Measurements from ENCODE around the gene WFIKKN1.
A peak's percentile ranks its signal among the peaks of the same experiment; 100 is the strongest.

Gene WFIKKN1

GRCh38 chr16:676913-677312 lies 46.1 kb downstream of the WFIKKN1 start (continued):
- TF ChIP-seq ZNF521 (tag by site-specific recombination; IDR thresholded peaks at IDR 0.05) (no peak), KLF1 (tag by site-specific recombination; IDR thresholded peaks at IDR 0.05) (peak; percentile 46; the same call in 1 of the 2 replicates), ZEB2 (tag by site-specific recombination; IDR thresholded peaks at IDR 0.05) (no peak), BCL11B (tag by site-specific recombination; IDR thresholded peaks at IDR 0.05; ENCODE audit: low read depth) (no peak), ZBTB49 (tag by site-specific recombination; IDR thresholded peaks at IDR 0.05; ENCODE audit: low read depth) (no peak), ZFP37 (tag by site-specific recombination; IDR thresholded peaks at IDR 0.05) (no peak), ZNF324 (tag by site-specific recombination; IDR thresholded peaks at IDR 0.05) (no peak), ZNF692 (tag by site-specific recombination; IDR thresholded peaks at IDR 0.05) (peak; percentile 51; the same call in 1 of the 2 replicates), SCRT1 (tag by site-specific recombination; IDR thresholded peaks at IDR 0.05; ENCODE audit: borderline replicate concordance) (peak; percentile 78), PATZ1 (tag by site-specific recombination; IDR thresholded peaks at IDR 0.05) (0 out of 2 replicates have a peak, but pooled peaks have one; percentile 31), ZNF140 (tag by site-specific recombination; IDR thresholded peaks at IDR 0.05) (no peak), ZNF529 (tag by site-specific recombination; IDR thresholded peaks at IDR 0.05; ENCODE audit: insufficient replicate concordance) (no peak), MZF1 (tag by site-specific recombination; IDR thresholded peaks at IDR 0.05; ENCODE audit: borderline replicate concordance) (no peak), KLF16 (tag by site-specific recombination; IDR thresholded peaks at IDR 0.05) (no peak), ZNF211 (tag by site-specific recombination; IDR thresholded peaks at IDR 0.05; ENCODE audit: low read depth) (no peak), ZFP41 (tag by site-specific recombination; IDR thresholded peaks at IDR 0.05; ENCODE audit: borderline replicate concordance) (no peak), EGR2 (tag by site-specific recombination; IDR thresholded peaks at IDR 0.05; ENCODE audit: low read depth) (no peak), ZNF654 (tag by site-specific recombination; IDR thresholded peaks at IDR 0.05; ENCODE audit: low read depth) (no peak), ZIC2 (tag by site-specific recombination; IDR thresholded peaks at IDR 0.05) (no peak), ZNF558 (tag by site-specific recombination; IDR thresholded peaks at IDR 0.05) (no peak), IKZF3 (tag by site-specific recombination; IDR thresholded peaks at IDR 0.05) (no peak), ZSCAN23 (tag by site-specific recombination; IDR thresholded peaks at IDR 0.05) (no peak), ZNF580 (tag by site-specific recombination; IDR thresholded peaks at IDR 0.05) (no peak), ZBTB26 (tag by site-specific recombination; optimal IDR thresholded peaks at IDR 0.05) (no peak), ZNF768 (tag by site-specific recombination; IDR thresholded peaks at IDR 0.05) (no peak), ZNF274 (IDR thresholded peaks at IDR 0.05; ENCODE audit: low read length) (no peak), ZNF274 (tag by site-specific recombination; IDR thresholded peaks at IDR 0.05; ENCODE audit: borderline replicate concordance) (no peak), ZBTB8A (tag by site-specific recombination; IDR thresholded peaks at IDR 0.05) (no peak), ZNF792 (tag by site-specific recombination; IDR thresholded peaks at IDR 0.05) (no peak), ZFP69B (tag by site-specific recombination; IDR thresholded peaks at IDR 0.05) (peak; percentile 46; the same call in 1 of the 2 replicates)

All from HEK293 (cell line).